ENCODE measurements around the gene FSD1L. TPM values are rescaled to one million over a fixed set of nuclear protein-coding genes. Genes with fewer than 3 reads are reported as not detected.

Gene FSD1L
- total RNA-seq, result 5.5 and 5.6 TPM in 2 replicates

DNA sequence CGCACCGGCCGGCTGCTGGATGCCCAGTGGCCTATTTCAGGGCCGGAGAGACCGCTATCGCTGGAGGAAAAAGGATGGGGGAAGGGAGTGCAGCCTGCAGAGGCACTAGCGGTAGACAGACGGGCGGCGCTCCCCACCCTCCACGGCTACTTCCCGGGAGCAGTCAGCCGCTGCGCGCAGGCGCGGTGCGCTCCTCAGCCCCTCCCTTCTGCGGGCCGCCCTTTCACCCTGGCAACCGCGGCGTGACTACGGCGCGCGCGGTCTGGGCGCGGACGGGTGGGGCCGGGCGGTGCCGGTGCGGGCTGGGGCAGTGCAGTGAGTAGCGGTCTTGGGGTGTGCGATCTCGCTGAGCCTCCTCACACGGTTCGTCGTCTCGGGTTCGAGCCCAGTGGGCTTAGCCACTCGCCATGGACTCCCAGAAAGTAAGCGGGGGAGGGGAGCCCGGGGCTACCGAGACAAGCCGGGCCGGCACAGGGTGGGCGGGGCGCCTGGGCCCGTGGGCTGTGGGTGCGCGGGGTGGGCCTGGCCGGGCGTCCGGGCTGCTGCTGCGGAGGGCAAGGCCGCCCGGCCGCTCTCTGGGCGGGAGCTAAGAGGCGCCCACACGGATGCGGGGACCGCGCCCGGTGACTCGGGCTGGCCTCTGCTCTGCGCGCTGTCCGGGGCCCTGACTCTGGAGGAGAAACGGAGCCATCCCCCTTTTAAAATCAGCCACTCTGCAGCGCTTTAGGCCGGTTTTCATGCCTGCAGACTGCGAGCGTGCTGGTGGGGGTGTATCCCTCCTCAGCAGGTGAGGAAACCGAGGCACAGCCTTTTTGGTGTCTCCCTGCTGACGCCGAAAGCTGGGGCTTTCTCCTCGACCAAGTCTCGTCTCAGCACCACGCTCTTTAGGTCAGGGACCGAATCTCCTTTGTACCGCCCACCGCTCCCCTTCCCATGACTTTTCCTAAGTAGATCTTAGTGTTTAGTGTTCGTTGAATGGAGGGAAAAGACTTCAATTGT, at the start of gene FSD1L:
Gene FSD1L, plus strand, starts transcription at position 221 of the 999 bp plus-strand sequence. Its CDS starts 187 bp downstream, at position 408.
- TF ChIP-seq, protein P1, sequence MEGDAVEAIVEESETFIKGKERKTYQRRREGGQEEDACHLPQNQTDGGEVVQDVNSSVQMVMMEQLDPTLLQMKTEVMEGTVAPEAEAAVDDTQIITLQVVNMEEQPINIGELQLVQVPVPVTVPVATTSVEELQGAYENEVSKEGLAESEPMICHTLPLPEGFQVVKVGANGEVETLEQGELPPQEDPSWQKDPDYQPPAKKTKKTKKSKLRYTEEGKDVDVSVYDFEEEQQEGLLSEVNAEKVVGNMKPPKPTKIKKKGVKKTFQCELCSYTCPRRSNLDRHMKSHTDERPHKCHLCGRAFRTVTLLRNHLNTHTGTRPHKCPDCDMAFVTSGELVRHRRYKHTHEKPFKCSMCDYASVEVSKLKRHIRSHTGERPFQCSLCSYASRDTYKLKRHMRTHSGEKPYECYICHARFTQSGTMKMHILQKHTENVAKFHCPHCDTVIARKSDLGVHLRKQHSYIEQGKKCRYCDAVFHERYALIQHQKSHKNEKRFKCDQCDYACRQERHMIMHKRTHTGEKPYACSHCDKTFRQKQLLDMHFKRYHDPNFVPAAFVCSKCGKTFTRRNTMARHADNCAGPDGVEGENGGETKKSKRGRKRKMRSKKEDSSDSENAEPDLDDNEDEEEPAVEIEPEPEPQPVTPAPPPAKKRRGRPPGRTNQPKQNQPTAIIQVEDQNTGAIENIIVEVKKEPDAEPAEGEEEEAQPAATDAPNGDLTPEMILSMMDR (IDR thresholded peaks at IDR 0.05; ENCODE audit: insufficient read depth, low read depth, low read length), result peak; percentile 41

DNA sequence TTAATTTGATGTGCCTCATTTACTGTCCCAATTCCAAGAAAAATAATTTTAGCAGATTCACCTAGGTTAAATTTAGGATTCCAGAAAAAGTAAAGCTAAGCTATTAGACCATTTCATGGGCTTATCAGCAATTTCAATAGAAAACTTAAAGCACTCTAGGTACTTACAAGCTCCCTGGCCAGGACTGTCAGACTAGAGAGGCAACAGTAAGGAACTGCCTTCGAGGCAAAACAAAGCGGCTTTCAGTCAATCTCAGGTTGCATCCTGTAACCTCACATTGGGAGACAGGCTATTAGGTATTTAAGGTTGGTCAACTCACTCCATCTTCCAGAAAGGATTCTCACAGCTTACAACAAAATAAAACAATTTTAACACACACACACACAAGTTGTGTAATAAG, 48.7 kb upstream of the FSD1L start:
- H3K4me3 ChIP-seq (ENCODE audit: low read depth, low read length), result no peak overlapping the region
- TF ChIP-seq, protein P1 (IDR thresholded peaks at IDR 0.05; ENCODE audit: insufficient read depth, low read depth, low read length), result no peak
- DNase-seq (ENCODE audit: low read depth), result no peak

More for the DNA sequence above, at the start of gene FSD1L:
- peak within 1 kb of the TSS; percentile 86 for H3K4me3 ChIP-seq (ENCODE audit: low read depth, low read length)
- DNase-seq (ENCODE audit: low read depth), result peak; percentile 94

DNA sequence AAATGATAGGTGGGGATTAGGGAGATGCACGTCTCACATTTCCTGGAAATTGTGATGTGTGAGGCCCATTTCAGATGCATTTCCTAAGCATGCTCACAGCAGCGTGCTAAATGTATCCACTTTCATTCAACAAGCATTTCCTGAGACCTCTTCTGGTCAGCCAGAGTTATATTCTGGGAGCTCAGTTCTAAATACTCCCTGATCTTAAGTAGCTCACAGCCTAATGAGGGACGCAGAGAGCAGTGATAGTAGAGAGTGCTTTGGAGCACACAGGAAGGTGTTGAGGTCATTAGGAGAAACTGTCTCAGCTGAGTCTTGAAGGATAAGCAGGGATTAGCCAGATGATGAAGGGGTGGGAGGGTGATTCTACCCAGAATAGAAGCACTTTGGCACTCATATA, 46.2 kb upstream of the FSD1L start:
- TF ChIP-seq, protein P1 (IDR thresholded peaks at IDR 0.05; ENCODE audit: insufficient read depth, low read depth, low read length), result peak; percentile 23
- DNase-seq (ENCODE audit: low read depth), result peak; percentile 33

DNA sequence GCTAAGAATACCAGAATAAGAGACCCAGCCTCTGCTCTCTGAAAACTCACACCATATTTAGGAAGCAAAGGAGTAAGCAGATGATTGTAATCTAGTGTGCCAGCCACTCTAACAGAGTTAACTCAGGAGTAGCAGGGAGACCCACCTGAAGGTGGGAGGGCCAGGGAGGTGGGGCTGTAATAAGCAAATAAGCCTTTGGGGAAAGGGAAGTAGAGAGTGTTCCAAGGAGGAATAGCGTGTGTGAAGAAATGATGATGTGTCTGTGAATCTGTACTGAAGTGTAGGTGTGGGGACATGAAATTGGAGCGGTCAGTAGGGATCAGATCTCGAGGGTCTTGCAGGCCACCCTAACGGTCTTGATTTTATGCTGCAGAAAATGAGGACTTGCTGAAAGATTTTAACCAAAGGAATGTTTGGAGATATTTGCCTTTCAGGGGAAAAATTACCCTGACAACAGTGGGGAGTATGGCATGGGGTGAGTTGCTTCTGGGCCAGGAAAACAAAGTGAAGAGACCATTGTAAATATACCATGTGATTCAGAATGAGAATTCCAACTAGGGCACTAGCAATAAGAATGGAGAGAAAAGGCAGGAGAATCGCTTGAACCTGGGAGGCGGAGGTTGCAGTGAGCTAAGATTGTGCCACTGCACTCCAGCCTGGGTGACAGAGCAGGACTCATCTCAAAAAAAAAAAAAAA, 44.1 kb upstream of the FSD1L start:
- no peak for DNase-seq (ENCODE audit: low read depth)
- TF ChIP-seq, protein P1 (IDR thresholded peaks at IDR 0.05; ENCODE audit: insufficient read depth, low read depth, low read length), result no peak

More for the DNA sequence above, 46.2 kb upstream of the FSD1L start:
- no peak overlapping the region for H3K4me3 ChIP-seq (ENCODE audit: low read depth, low read length)

DNA sequence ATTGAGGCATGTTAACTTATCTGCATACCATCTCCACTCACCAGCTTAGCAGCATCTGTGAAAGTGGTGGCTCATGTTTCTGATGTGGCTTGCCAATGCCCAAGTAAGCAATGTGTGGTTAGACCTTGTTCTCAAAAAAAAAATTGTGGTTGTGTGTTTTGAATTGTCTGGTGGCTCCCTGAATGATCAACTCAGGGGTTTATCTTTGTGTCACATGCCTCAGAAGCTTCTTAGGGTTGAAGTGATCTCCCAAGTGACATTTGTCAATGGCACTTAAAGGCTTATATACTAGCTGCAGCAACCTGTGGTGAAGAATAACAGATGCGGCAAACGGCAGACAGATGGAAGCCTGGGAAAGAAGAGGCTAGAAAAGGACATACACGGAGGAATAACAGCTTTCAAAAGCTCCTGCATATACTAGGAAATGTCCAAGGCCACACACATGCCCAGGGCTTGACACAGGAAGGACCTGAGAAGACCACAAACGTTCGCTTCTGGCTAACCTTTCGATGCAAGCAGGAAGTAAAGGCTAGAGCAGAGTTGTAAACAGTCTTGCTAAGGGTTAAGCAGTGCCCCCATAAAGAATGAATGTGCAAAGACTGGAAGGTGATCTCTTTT, 42.2 kb upstream of the FSD1L start:
- TF ChIP-seq, protein P1 (IDR thresholded peaks at IDR 0.05; ENCODE audit: insufficient read depth, low read depth, low read length), result no peak
- H3K4me3 ChIP-seq (ENCODE audit: low read depth, low read length), result no peak overlapping the region
- DNase-seq (ENCODE audit: low read depth), result peak; percentile 25

More for the DNA sequence above, 44.1 kb upstream of the FSD1L start:
- no peak overlapping the region for H3K4me3 ChIP-seq (ENCODE audit: low read depth, low read length)

DNA sequence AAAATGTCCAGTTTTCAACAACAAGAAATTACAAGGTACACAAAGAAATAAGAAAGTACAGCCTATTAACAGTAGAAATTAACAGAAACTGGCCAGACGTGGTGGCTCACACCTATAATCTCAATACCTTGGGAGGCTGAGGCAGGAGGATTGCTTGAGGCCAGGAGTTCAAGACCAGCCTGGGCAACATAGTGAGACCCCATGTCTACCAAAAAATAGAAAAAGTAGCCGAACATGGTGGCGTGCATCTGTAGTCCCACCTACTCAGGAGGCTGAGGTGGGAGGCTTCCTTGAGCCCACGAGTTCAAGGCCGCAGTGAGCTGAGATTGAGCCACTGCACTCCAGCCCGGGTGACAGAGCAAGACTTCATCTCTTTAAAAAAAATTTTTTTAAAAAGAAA, 41.5 kb upstream of the FSD1L start:
- no peak for DNase-seq (ENCODE audit: low read depth)
- no peak overlapping the region for H3K4me3 ChIP-seq (ENCODE audit: low read depth, low read length)
- TF ChIP-seq, protein P1 (IDR thresholded peaks at IDR 0.05; ENCODE audit: insufficient read depth, low read depth, low read length), result no peak

Data from fibroblast of villous mesenchyme (primary cell).